GM19351 (cell line): Measurements from ENCODE around the gene SPATA12.

Experiments used
- ATAC-seq: cut with Tn5 transposase; IDR thresholded peaks from one replicate; pipeline ENCODE4 v1.9.1; 2021; ENCODE audit warnings: mild to moderate bottlenecking, moderate library complexity; ENCODE audit not compliant: unreplicated experiment

The SPATA12 gene

GRCh38 chr3:57060089-57060821, at the start of gene SPATA12:
Gene SPATA12 (plus strand): TSS chr3:57060664. CDS start chr3:57073695, 13,031 bp downstream.
- ATAC-seq = no peak

GRCh38 chr3:57011022-57011421, 49.4 kb upstream of the SPATA12 start:
- ATAC-seq = no peak

DNA sequence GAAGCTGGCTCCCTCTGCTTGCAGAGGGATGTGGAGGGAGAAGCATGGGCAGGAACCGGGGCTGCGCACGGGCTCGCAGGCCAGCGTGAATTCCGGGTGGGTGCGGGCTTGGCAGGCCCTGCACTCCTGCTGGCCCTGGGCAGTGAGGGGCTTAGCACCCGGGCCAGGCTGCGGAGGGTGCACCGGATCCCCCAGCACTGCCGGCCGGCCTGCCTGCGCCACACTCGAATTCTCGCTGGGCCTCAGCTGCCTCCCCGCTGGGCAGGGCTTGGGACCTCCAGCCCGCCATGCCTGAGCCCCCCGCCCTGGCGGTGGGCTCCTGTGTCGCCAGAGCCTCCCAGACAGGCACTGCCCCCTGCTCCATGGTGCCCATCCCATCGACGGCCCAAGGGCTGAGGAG, 47.6 kb upstream of the SPATA12 start:
- no peak for ATAC-seq

DNA sequence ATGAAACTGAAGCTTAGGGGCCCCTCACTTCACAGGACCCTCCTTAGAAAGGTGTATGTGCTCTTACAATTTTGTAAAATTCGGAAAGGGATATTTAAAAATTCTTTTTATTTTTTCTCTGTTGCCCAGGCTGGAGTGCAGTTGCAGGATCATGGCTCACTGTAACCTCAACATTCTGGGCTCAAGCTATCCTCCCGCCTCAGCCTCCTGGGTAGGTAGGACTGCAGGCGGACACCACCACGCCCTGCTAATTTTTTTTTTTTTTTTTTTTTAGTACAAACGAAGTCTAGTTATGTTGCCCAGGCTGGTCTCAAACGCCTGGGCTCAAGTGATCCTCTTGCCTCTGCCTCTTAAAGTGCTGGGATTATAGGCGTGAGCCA, 45.1 kb upstream of the SPATA12 start:
- ATAC-seq = no peak

- ATAC-seq = no peak
These were observed 44.6 kb upstream of the SPATA12 start for GRCh38 chr3:57015912-57016311.

DNA sequence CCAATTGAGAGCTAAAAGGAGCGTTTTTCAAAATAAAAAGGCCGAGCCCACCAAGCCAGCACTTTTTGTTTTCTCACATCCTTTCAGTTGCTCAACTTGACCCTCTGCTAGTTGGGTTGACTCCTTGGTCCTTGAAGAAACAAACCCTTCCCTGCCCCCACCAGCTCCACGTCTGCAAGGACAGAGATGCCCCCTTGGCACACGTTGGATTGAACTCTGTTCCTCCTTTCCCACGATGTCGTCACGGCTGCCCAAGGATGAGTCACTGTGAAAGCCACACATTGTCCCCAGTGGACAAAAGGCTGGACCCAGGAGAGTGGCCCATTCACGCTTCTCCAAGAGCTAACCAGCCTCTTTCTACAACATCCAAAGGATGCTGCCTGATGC, 43.0 kb upstream of the SPATA12 start:
- no peak for ATAC-seq

DNA sequence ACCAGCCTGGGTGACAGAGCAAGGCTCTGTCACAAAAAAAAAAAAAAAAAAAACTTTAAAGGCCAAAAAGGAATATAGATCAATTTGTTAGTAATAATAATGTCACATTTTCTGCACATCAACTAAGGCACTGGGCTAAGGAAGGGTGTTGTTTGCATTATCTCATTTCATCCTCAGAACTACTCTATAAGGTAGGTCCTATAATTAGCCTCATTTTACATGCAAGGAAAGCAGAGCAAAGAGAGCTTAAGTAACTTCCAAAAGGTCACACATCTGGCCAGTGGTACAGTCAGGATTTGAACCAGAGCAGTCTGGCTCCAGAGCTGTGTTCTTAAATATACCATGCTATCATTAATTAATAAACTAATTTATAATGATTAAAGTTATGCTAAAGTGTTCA, 42.2 kb upstream of the SPATA12 start:
- ATAC-seq = no peak

DNA sequence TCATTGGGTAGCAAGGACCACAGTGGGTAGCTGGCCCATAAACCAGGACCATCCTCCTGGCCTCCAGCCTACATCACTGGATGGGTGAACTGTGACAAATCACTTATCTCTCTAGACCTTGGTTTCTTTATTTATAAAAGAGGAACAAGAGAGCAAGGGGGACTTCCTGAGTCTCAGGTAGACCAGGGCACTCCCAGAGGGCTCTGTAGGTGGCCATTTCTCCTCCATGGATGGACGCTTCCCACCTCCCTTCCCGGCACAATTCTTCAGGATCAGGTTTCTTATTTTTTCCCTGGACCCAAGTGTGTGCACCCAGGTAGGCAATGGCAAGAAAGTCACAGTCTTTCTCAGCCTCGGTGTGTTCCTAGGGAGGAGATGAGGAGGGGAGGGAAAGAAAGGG, 41.4 kb upstream of the SPATA12 start:
- ATAC-seq = no peak

DNA sequence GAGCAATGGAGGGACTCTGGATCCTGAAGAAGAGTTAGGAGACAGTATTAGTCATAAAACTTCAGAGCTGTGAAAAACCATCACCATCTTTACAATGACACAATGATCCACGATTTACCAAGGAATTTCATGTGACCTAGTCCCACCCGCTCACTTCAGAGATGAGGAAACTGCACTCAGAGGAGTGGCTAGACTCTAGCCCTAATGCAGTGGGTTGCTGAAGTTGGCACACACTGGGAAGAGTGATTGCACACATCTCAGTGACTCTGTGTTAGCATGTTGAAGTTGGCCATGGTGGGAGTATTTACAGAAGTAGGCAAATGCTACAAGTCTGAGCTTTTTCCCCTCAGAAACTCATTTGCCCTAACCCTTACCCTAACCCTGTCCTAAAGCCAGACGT, 35.2 kb upstream of the SPATA12 start:
- no peak for ATAC-seq

DNA sequence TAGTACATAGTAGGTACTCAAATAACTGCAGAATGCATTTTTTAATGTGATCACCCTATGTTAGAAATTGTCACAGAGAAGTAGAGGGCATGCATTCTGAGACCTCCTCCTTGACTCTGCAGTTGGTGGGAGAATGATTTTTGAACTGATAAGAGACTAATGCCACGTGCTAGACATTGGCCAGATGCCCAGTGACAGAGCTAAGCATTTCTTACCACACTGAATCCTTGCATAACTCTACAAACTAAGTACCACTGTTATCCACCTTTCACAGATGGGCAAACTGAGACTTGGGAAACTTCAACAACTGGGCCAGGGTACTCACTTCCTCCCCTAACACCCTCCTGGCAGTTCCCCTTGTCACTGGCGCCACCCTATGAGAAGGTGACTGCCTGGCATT, 33.5 kb upstream of the SPATA12 start:
- no peak for ATAC-seq

- ATAC-seq = no peak
These were observed 31.1 kb upstream of the SPATA12 start for GRCh38 chr3:57029383-57029782.

DNA sequence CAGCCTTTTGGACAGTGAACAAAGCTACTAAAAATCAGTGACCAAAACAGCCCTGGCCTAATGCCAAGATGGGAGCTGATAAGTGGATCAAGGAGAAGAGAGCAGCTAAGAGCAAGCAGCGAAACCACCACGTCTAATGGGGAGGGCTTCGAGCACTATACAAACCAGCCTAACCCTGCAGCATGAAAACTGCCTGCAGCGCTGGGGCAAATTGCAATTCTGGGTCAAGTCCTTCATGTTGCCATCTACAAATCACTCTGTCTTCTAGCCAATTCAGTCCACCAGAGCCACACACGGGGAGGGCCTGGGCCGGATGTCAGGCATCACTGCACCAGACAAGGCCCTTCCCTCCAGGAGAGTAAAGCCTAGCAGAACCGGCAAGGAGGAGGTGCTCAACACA, 30.5 kb upstream of the SPATA12 start:
- no peak for ATAC-seq

GRCh38 chr3:57030721-57031120, 29.7 kb upstream of the SPATA12 start:
- no peak for ATAC-seq

- no peak for ATAC-seq
These were observed 28.6 kb upstream of the SPATA12 start for GRCh38 chr3:57031631-57032541.

DNA sequence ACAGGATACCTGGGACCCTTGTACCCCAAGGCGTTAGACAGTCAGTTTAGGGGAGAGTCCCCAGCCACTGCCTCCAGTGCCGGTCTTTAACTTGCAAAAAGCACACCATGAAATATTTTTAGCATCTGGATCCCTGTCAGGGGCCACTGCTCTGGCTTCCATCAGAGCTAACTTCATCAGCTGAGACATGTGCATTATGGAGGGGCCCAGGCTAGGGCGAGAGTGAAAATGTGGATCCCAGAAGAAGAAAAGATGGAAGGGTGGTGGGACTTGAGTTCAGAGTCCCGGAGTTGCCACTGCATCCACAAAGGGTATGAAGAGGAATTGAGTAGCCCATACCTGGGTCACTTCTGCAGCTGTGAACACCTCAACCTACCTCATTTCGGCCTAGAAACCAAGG, 23.5 kb upstream of the SPATA12 start:
- no peak for ATAC-seq

- no peak for ATAC-seq
These were observed 21.8 kb upstream of the SPATA12 start for GRCh38 chr3:57038466-57039164.

GRCh38 chr3:57041674-57042073, 18.8 kb upstream of the SPATA12 start:
- no peak for ATAC-seq

GRCh38 chr3:57043518-57043917, 16.9 kb upstream of the SPATA12 start:
- no peak for ATAC-seq

DNA sequence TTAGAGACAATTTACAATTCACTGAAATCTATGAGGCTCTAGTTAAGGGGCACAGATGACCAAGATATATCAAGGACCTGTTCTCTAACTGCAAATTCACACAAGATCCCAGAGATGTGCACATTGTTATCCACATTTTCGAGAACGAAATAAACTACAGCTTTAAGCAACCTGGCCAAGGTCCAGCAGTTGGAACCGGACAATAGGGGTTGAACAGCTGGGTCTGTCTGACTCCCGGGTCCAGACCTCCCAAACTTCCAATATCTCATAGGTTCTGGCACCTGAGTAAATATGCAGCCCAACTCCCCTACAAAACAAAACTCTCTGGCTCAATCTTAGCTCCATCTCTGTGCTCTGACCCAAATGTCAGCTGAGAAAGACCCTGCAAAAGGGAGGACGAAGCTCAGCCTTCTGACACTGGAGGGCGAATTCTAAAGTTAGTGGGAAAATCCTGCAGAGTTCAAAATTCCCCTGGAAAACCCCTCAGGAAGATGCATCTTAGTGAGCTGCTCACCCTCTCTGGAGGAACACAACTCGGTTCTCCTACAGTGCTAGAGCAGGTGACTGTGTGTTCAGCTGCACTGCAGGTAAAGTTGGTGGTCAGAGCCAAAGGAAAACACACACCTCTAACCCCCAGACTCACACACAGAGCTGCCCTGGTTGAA, 14.2 kb upstream of the SPATA12 start:
- no peak for ATAC-seq

- ATAC-seq = no peak
These were observed 12.3 kb upstream of the SPATA12 start for GRCh38 chr3:57048052-57048671.

DNA sequence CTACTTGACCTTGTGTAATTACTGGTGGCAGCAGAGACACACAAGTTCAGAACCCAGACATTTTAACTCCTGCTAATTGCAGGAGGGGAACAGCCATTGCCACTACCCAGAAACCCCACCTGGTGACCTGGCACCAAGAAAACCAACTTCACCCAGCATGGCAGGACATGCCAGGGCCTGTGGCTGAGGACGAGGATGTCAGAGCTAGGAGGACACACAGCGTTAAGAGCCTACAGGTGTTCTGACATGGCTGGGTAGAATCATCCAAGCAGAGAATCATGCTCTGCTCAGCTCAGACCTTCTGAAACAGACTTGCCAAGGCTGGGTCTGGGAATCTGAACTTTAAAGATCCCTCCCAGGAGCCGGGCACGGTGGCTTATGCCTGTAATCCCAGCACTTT, 11.7 kb upstream of the SPATA12 start:
- no peak for ATAC-seq
